ENCODE data around the gene OXER1.

The OXER1 gene

GRCh38 chr2:42808301-42808700, 44.4 kb upstream of the OXER1 start:
- TF ChIP-seq CTCF (conservative IDR thresholded peaks at IDR 0.05) = no peak
- peak overlapping the region; percentile 95 for H3K27ac ChIP-seq

GRCh38 chr2:42806786-42807185, 42.9 kb upstream of the OXER1 start:
- TF ChIP-seq CTCF (conservative IDR thresholded peaks at IDR 0.05) = no peak
- no peak overlapping the region for H3K27ac ChIP-seq

- no peak overlapping the region for H3K27ac ChIP-seq
- TF ChIP-seq CTCF (conservative IDR thresholded peaks at IDR 0.05) = no peak
Observed at GRCh38 chr2:42804891-42805290, 41.0 kb upstream of the OXER1 start.

- H3K27ac ChIP-seq = no peak overlapping the region
- TF ChIP-seq CTCF (conservative IDR thresholded peaks at IDR 0.05) = no peak
Observed at GRCh38 chr2:42804338-42804737, 40.4 kb upstream of the OXER1 start.

- no peak overlapping the region for H3K27ac ChIP-seq
- TF ChIP-seq CTCF (conservative IDR thresholded peaks at IDR 0.05) = no peak
Observed at GRCh38 chr2:42802150-42802549, 38.2 kb upstream of the OXER1 start.

- no peak overlapping the region for H3K27ac ChIP-seq
Observed at GRCh38 chr2:42801381-42801780, 37.4 kb upstream of the OXER1 start.

GRCh38 chr2:42800981-42801380, 37.0 kb upstream of the OXER1 start:
- no peak for TF ChIP-seq CTCF (conservative IDR thresholded peaks at IDR 0.05)
- no peak overlapping the region for H3K27ac ChIP-seq

More at GRCh38 chr2:42801381-42801780, 37.4 kb upstream of the OXER1 start:
- TF ChIP-seq CTCF (conservative IDR thresholded peaks at IDR 0.05) = no peak
